ENCODE measurements around the gene TOM1L1.
"Not testable (repeated sequence)": the region's sequence is repeated elsewhere in the genome, so short reads cannot be mapped to it uniquely, and the experiment has no call there.

The TOM1L1 gene

GRCh38 chr17:54900457-54901229, at the start of gene TOM1L1:
TOM1L1 (plus strand) TSS chr17:54900852; CDS start chr17:54900866, 14 bp downstream.
- Mint-ChIP-seq H3K27me3 (peaks cover 46% of the 10 kb centered on the region), H3K4me1 (ENCODE audit: low read depth) (no peaks in the 10 kb centered on the region), H3K36me3 (ENCODE audit: low read depth) (no peaks in the 10 kb centered on the region), H3K4me3 (peak within 1 kb of the TSS; percentile 58), H3K27ac (no peak within 1 kb of the TSS), H3K9me3 (no peaks in the 10 kb centered on the region)

GRCh38 chr17:54859187-54859586, 41.5 kb upstream of the TOM1L1 start:
- no peaks in the 10 kb centered on the region for H3K4me1 Mint-ChIP-seq (ENCODE audit: low read depth)

GRCh38 chr17:54860617-54861470, 39.8 kb upstream of the TOM1L1 start:
- Mint-ChIP-seq H3K9me3 (no peaks in the 10 kb centered on the region), H3K27ac (no peak overlapping the region), H3K36me3 (ENCODE audit: low read depth) (no peaks in the 10 kb centered on the region), H3K27me3 (no peaks in the 10 kb centered on the region), H3K4me1 (ENCODE audit: low read depth) (no peaks in the 10 kb centered on the region), H3K4me3 (no peak overlapping the region)

More at GRCh38 chr17:54859187-54859586, 41.5 kb upstream of the TOM1L1 start:
- no peak overlapping the region for H3K4me3 Mint-ChIP-seq
- no peaks in the 10 kb centered on the region for H3K36me3 Mint-ChIP-seq (ENCODE audit: low read depth)
- no peaks in the 10 kb centered on the region for H3K9me3 Mint-ChIP-seq
- H3K27ac Mint-ChIP-seq, result no peak overlapping the region
- no peaks in the 10 kb centered on the region for H3K27me3 Mint-ChIP-seq

GRCh38 chr17:54861471-54861983, 39.1 kb upstream of the TOM1L1 start:
- no peaks in the 10 kb centered on the region for H3K9me3 Mint-ChIP-seq
- H3K27ac Mint-ChIP-seq, result no peak overlapping the region
- H3K4me1 Mint-ChIP-seq (ENCODE audit: low read depth), result no peaks in the 10 kb centered on the region
- no peaks in the 10 kb centered on the region for H3K27me3 Mint-ChIP-seq
- no peaks in the 10 kb centered on the region for H3K36me3 Mint-ChIP-seq (ENCODE audit: low read depth)
- no peak overlapping the region for H3K4me3 Mint-ChIP-seq

GRCh38 chr17:54863176-54863575, 37.5 kb upstream of the TOM1L1 start:
- Mint-ChIP-seq H3K4me1 (ENCODE audit: low read depth) (no peaks in the 10 kb centered on the region), H3K27ac (no peak overlapping the region), H3K36me3 (ENCODE audit: low read depth) (no peaks in the 10 kb centered on the region), H3K9me3 (no peaks in the 10 kb centered on the region), H3K4me3 (no peak overlapping the region), H3K27me3 (no peaks in the 10 kb centered on the region)

GRCh38 chr17:54864070-54864469, 36.6 kb upstream of the TOM1L1 start:
- no peak overlapping the region for H3K4me3 Mint-ChIP-seq
- H3K4me1 Mint-ChIP-seq (ENCODE audit: low read depth), result no peaks in the 10 kb centered on the region
- H3K27ac Mint-ChIP-seq, result no peak overlapping the region
- H3K9me3 Mint-ChIP-seq, result no peaks in the 10 kb centered on the region
- no peaks in the 10 kb centered on the region for H3K27me3 Mint-ChIP-seq
- no peaks in the 10 kb centered on the region for H3K36me3 Mint-ChIP-seq (ENCODE audit: low read depth)

- Mint-ChIP-seq H3K4me3 (no peak overlapping the region), H3K9me3 (no peaks in the 10 kb centered on the region), H3K27ac (no peak overlapping the region), H3K27me3 (no peaks in the 10 kb centered on the region), H3K36me3 (ENCODE audit: low read depth) (no peaks in the 10 kb centered on the region), H3K4me1 (ENCODE audit: low read depth) (no peaks in the 10 kb centered on the region)
These were observed 35.9 kb upstream of the TOM1L1 start for GRCh38 chr17:54864636-54865356.

GRCh38 chr17:54867634-54868033, 33.0 kb upstream of the TOM1L1 start:
- H3K27me3 Mint-ChIP-seq, result no peaks in the 10 kb centered on the region
- no peak overlapping the region for H3K27ac Mint-ChIP-seq
- no peaks in the 10 kb centered on the region for H3K36me3 Mint-ChIP-seq (ENCODE audit: low read depth)
- no peak overlapping the region for H3K4me3 Mint-ChIP-seq
- H3K9me3 Mint-ChIP-seq, result no peaks in the 10 kb centered on the region
- no peaks in the 10 kb centered on the region for H3K4me1 Mint-ChIP-seq (ENCODE audit: low read depth)

GRCh38 chr17:54870671-54871175, 29.9 kb upstream of the TOM1L1 start:
- H3K27me3 Mint-ChIP-seq, result peaks cover 8% of the 10 kb centered on the region
- no peaks in the 10 kb centered on the region for H3K9me3 Mint-ChIP-seq
- no peaks in the 10 kb centered on the region for H3K36me3 Mint-ChIP-seq (ENCODE audit: low read depth)
- H3K27ac Mint-ChIP-seq, result no peak overlapping the region
- H3K4me3 Mint-ChIP-seq, result no peak overlapping the region
- H3K4me1 Mint-ChIP-seq (ENCODE audit: low read depth), result no peaks in the 10 kb centered on the region

- not testable (repeated sequence) for H3K36me3 Mint-ChIP-seq (ENCODE audit: low read depth); H3K4me1 Mint-ChIP-seq (ENCODE audit: low read depth); H3K4me3 Mint-ChIP-seq; H3K27ac Mint-ChIP-seq; H3K9me3 Mint-ChIP-seq
- peaks cover 17% of the 10 kb centered on the region for H3K27me3 Mint-ChIP-seq
These were observed 24.7 kb upstream of the TOM1L1 start for GRCh38 chr17:54875906-54876305.

GRCh38 chr17:54876656-54877195, 23.9 kb upstream of the TOM1L1 start:
- peaks cover 17% of the 10 kb centered on the region for H3K27me3 Mint-ChIP-seq
- H3K9me3 Mint-ChIP-seq, result peaks cover 5% of the 10 kb centered on the region
- no peak overlapping the region for H3K27ac Mint-ChIP-seq
- no peaks in the 10 kb centered on the region for H3K36me3 Mint-ChIP-seq (ENCODE audit: low read depth)
- H3K4me3 Mint-ChIP-seq, result no peak overlapping the region
- no peaks in the 10 kb centered on the region for H3K4me1 Mint-ChIP-seq (ENCODE audit: low read depth)

- no peak overlapping the region for H3K4me3 Mint-ChIP-seq
- H3K9me3 Mint-ChIP-seq, result peaks cover under 1% of the 10 kb centered on the region
- peaks cover 5% of the 10 kb centered on the region for H3K27me3 Mint-ChIP-seq
- no peaks in the 10 kb centered on the region for H3K4me1 Mint-ChIP-seq (ENCODE audit: low read depth)
- no peaks in the 10 kb centered on the region for H3K36me3 Mint-ChIP-seq (ENCODE audit: low read depth)
- no peak overlapping the region for H3K27ac Mint-ChIP-seq
These were observed 19.2 kb upstream of the TOM1L1 start for GRCh38 chr17:54881255-54881972.

- Mint-ChIP-seq H3K36me3 (ENCODE audit: low read depth) (no peaks in the 10 kb centered on the region), H3K27ac (no peak overlapping the region), H3K27me3 (peaks cover 3% of the 10 kb centered on the region), H3K4me1 (ENCODE audit: low read depth) (no peaks in the 10 kb centered on the region), H3K9me3 (no peaks in the 10 kb centered on the region), H3K4me3 (no peak overlapping the region)
These were observed 18.3 kb upstream of the TOM1L1 start for GRCh38 chr17:54882371-54882770.

GRCh38 chr17:54882950-54883349, 17.7 kb upstream of the TOM1L1 start:
- no peaks in the 10 kb centered on the region for H3K9me3 Mint-ChIP-seq
- no peaks in the 10 kb centered on the region for H3K36me3 Mint-ChIP-seq (ENCODE audit: low read depth)
- no peak overlapping the region for H3K4me3 Mint-ChIP-seq
- H3K4me1 Mint-ChIP-seq (ENCODE audit: low read depth), result no peaks in the 10 kb centered on the region
- no peaks in the 10 kb centered on the region for H3K27me3 Mint-ChIP-seq
- no peak overlapping the region for H3K27ac Mint-ChIP-seq

All from stimulated activated naive CD8-positive, alpha-beta T cell treated with anti-CD3 and anti-CD28 coated beads, Interleukin-15, Interleukin-2, amounts not matched to agents 100 ng/mL and 50 ng/mL, for 24 hours (primary cell).